Activated naive CD4-positive, alpha-beta T cell treated with anti-CD3 and anti-CD28 coated beads for 36 hours (primary cell): Measurements from ENCODE around the gene KCNJ9. TPM values are rescaled to one million over a fixed set of nuclear protein-coding genes. Genes with fewer than 3 reads are reported as not detected.

Experiments used
- CTCF ChIA-PET: fragments of 350-600 bp; sonication (Branson Sonifier 250); formaldehyde crosslinking; loops from one replicate; lab custom pipeline; 2021; ENCODE audit warnings: antibody characterized with exemption; lab: Charles Lee
- DNase-seq: peaks from one replicate; pipeline ENCODE4 v3.0.0-alpha.2; 2020
- H3K27ac Mint-ChIP-seq: one replicate; pipeline ENCODE4 v1.8.0; 2021; ENCODE audit warnings: mild to moderate bottlenecking, mixed read lengths
- H3K27me3 Mint-ChIP-seq: one replicate; pipeline ENCODE4 v1.8.0; 2021; ENCODE audit warnings: low read depth, mixed read lengths
- H3K36me3 Mint-ChIP-seq: one replicate; pipeline ENCODE4 v1.8.0; 2021; ENCODE audit warnings: low read depth, mixed read lengths
- H3K4me1 Mint-ChIP-seq: one replicate; pipeline ENCODE4 v1.8.0; 2021; ENCODE audit warnings: low read depth, mixed read lengths
- H3K4me3 Mint-ChIP-seq: one replicate; pipeline ENCODE4 v1.8.0; 2021; ENCODE audit warnings: mild to moderate bottlenecking, moderate library complexity, mixed read lengths
- H3K9me3 Mint-ChIP-seq: one replicate; pipeline ENCODE4 v1.8.0; 2021; ENCODE audit warnings: mixed read lengths
- intact Hi-C: fragments of 100-400 bp; cut with micrococcal nuclease; formaldehyde crosslinking; loops from one replicate; pipeline ENCODE4 v1.15.1; 2023
- total RNA-seq, 2 experiments: library from RNA; stranded (reverse); gene quantifications; one replicate each; pipeline ENCODE4 v1.2.3, GENCODE V29; 2021

KCNJ9 gene
- total RNA-seq, 2 experiments from 2014 or later = not detected

DNA sequence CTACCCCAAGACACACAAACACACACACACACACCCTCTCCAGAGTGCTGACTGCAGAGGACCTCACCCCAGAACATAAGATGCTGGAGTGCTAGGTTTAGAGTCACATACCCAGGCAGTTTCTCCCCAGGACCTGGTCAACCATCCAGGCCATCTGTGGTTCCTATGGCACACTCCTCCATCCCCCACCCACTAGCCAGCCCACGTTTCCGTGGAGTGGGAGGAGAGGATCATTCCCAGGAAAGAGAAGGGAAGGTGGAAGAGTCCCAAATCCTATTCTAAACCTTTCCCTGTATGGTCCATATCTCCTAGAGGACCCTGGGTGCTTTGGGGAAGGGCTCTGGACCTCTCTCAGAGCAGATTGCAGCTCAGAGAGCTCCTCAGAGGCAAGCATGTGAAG lies 1.1 kb downstream of the KCNJ9 start:
- no peak for DNase-seq
- H3K9me3 Mint-ChIP-seq = no peaks in the 10 kb centered on the region
- H3K4me3 Mint-ChIP-seq = no peak overlapping the region
- intact Hi-C loops = loop anchor here (5.0 kb wide), 1 partner anchor 285 kb away; no protein-coding TSS in a partner anchor
- no peaks in the 10 kb centered on the region for H3K36me3 Mint-ChIP-seq
- peaks cover 36% of the 10 kb centered on the region for H3K27me3 Mint-ChIP-seq
- H3K27ac Mint-ChIP-seq = no peak overlapping the region
- CTCF ChIA-PET = interaction anchor here (0.9 to 21.7 kb wide), 3 partner anchors 14 to 52 kb away, joined by 3 to 565 read pairs (median 3); no protein-coding TSS in a partner anchor
- H3K4me1 Mint-ChIP-seq = peaks cover 5% of the 10 kb centered on the region

DNA sequence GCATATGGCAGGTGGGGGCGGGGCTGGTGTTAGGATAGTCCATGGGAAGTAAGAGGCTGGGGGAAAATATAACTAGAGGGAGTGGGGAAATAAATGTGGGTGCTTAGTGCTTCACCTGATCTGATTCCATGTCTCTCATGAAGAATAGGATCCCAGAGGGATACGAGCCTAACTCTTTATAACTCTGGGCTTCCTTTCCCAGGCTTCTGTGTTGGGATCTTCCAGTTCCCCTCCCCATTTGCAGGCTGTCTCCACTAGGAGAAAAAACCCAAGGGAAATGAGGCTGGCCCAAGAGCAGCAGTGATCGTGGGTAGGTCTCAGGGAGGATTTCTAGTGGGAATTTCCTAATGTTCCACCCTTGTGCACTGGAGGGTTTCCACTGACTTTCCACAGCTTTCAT lies 1.6 kb downstream of the KCNJ9 start:
- intact Hi-C loops = loop anchor here (5.0 kb wide), 1 partner anchor 286 kb away; no protein-coding TSS in a partner anchor
- no peaks in the 10 kb centered on the region for H3K9me3 Mint-ChIP-seq
- H3K36me3 Mint-ChIP-seq = no peaks in the 10 kb centered on the region
- peaks cover 5% of the 10 kb centered on the region for H3K4me1 Mint-ChIP-seq
- no peak for DNase-seq
- CTCF ChIA-PET = interaction anchor here (21.7 kb wide), 1 partner anchor 32 kb away, joined by 565 read pairs; no protein-coding TSS in a partner anchor
- no peak overlapping the region for H3K27ac Mint-ChIP-seq
- H3K4me3 Mint-ChIP-seq = no peak overlapping the region
- peaks cover 35% of the 10 kb centered on the region for H3K27me3 Mint-ChIP-seq

DNA sequence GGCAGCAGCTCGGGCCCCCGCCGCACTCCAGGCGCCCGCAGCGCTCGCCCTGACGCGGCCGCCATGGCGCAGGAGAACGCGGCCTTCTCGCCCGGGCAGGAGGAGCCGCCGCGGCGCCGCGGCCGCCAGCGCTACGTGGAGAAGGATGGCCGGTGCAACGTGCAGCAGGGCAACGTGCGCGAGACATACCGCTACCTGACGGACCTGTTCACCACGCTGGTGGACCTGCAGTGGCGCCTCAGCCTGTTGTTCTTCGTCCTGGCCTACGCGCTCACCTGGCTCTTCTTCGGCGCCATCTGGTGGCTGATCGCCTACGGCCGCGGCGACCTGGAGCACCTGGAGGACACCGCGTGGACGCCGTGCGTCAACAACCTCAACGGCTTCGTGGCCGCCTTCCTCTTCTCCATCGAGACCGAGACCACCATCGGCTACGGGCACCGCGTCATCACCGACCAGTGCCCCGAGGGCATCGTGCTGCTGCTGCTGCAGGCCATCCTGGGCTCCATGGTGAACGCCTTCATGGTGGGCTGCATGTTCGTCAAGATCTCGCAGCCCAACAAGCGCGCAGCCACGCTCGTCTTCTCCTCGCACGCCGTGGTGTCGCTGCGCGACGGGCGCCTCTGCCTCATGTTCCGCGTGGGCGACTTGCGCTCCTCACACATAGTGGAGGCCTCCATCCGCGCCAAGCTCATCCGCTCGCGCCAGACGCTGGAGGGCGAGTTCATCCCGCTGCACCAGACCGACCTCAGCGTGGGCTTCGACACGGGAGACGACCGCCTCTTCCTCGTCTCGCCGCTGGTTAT lies 2.8 kb downstream of the KCNJ9 start:
- peaks cover 5% of the 10 kb centered on the region for H3K4me1 Mint-ChIP-seq
- H3K27ac Mint-ChIP-seq = no peak overlapping the region
- peak; percentile 86 for DNase-seq
- H3K36me3 Mint-ChIP-seq = no peaks in the 10 kb centered on the region
- H3K27me3 Mint-ChIP-seq = peaks cover 30% of the 10 kb centered on the region
- intact Hi-C loops = loop anchor here (1.0 to 5.0 kb wide), 5 partner anchors 25 to 287 kb away; partner anchors contain the start of gene PIGM
- peak overlapping the region; percentile 61 for H3K4me3 Mint-ChIP-seq
- CTCF ChIA-PET = interaction anchor here (0.9 to 21.7 kb wide), 12 partner anchors 9 to 293 kb away, joined by 3 to 565 read pairs (median 9); partner anchors contain the start of gene IGSF8
- no peaks in the 10 kb centered on the region for H3K9me3 Mint-ChIP-seq

DNA sequence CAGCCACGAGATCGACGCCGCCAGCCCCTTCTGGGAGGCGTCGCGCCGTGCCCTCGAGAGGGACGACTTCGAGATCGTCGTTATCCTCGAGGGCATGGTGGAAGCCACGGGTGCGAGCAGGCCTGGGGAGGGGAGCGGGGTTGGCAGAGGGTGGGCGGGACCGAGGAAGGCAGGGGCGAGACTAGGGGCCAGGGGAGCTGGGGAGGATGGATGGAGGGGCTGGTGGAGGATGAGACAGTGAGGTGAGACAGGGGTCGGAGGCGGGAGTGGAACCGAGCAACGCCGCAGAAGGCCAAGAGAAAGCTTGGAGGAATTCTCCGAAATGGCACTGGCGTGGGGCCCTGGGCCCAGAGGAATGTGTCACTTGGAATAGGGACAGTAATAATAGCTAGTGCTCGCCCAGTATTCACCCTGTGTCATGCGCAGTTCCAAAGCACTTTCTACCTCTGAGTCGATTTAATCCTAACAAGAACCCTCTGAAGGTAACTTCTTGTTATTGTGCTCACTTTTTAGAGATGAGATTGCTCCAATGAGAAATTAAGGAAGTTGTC lies 3.5 kb downstream of the KCNJ9 start:
- CTCF ChIA-PET = interaction anchor here (0.7 to 21.7 kb wide), 23 partner anchors 9 to 293 kb away, joined by 3 to 565 read pairs (median 5); partner anchors contain the start of gene IGSF8
- Mint-ChIP-seq H3K4me3 (no peak overlapping the region), H3K4me1 (peaks cover 5% of the 10 kb centered on the region), H3K36me3 (no peaks in the 10 kb centered on the region), H3K9me3 (no peaks in the 10 kb centered on the region), H3K27ac (no peak overlapping the region), H3K27me3 (peaks cover 24% of the 10 kb centered on the region)
- no peak for DNase-seq
- intact Hi-C loops = loop anchor here (1.0 to 5.0 kb wide), 7 partner anchors 13 to 291 kb away; partner anchors contain the start of genes IGSF8 and PIGM

- H3K4me1 Mint-ChIP-seq = peaks cover 5% of the 10 kb centered on the region
- H3K4me3 Mint-ChIP-seq = no peak overlapping the region
- no peak overlapping the region for H3K27ac Mint-ChIP-seq
- no peaks in the 10 kb centered on the region for H3K9me3 Mint-ChIP-seq
- peak; percentile 88 for DNase-seq
- H3K27me3 Mint-ChIP-seq = peaks cover 17% of the 10 kb centered on the region
- no peaks in the 10 kb centered on the region for H3K36me3 Mint-ChIP-seq
- CTCF ChIA-PET = interaction anchor here (0.5 to 21.7 kb wide), 38 partner anchors 8 to 1296 kb away, joined by 3 to 565 read pairs (median 4); partner anchors contain the start of genes IGSF8 and PEX19
- intact Hi-C loops = loop anchor here (1.0 to 2.0 kb wide), 5 partner anchors 12 to 290 kb away; partner anchors contain the start of genes IGSF8 and PIGM
These were observed 4.5 kb downstream of the KCNJ9 start for GRCh38 chr1:160085686-160086455.

- Mint-ChIP-seq H3K4me3 (no peak overlapping the region), H3K4me1 (peaks cover 5% of the 10 kb centered on the region), H3K9me3 (no peaks in the 10 kb centered on the region), H3K27ac (no peak overlapping the region), H3K36me3 (no peaks in the 10 kb centered on the region), H3K27me3 (peaks cover 13% of the 10 kb centered on the region)
- CTCF ChIA-PET = interaction anchor here (0.6 to 21.7 kb wide), 21 partner anchors 8 to 1297 kb away, joined by 3 to 565 read pairs (median 5); partner anchors contain the start of gene IGSF8
- DNase-seq = no peak
- intact Hi-C loops = no loop called here
These were observed 5.1 kb downstream of the KCNJ9 start for GRCh38 chr1:160086456-160086892.

GRCh38 chr1:160087118-160087662 lies 5.9 kb downstream of the KCNJ9 start:
- H3K27ac Mint-ChIP-seq = no peak overlapping the region
- intact Hi-C loops = no loop called here
- CTCF ChIA-PET = interaction anchor here (0.7 to 21.7 kb wide), 17 partner anchors 9 to 290 kb away, joined by 3 to 565 read pairs (median 4); partner anchors contain the start of gene IGSF8
- H3K4me3 Mint-ChIP-seq = no peak overlapping the region
- peaks cover 8% of the 10 kb centered on the region for H3K27me3 Mint-ChIP-seq
- no peaks in the 10 kb centered on the region for H3K9me3 Mint-ChIP-seq
- H3K4me1 Mint-ChIP-seq = peaks cover 5% of the 10 kb centered on the region
- no peaks in the 10 kb centered on the region for H3K36me3 Mint-ChIP-seq
- no peak for DNase-seq

GRCh38 chr1:160089883-160090282 lies 8.5 kb downstream of the KCNJ9 start:
- intact Hi-C loops = no loop called here
- Mint-ChIP-seq H3K36me3 (no peaks in the 10 kb centered on the region), H3K27ac (no peak overlapping the region)

DNA sequence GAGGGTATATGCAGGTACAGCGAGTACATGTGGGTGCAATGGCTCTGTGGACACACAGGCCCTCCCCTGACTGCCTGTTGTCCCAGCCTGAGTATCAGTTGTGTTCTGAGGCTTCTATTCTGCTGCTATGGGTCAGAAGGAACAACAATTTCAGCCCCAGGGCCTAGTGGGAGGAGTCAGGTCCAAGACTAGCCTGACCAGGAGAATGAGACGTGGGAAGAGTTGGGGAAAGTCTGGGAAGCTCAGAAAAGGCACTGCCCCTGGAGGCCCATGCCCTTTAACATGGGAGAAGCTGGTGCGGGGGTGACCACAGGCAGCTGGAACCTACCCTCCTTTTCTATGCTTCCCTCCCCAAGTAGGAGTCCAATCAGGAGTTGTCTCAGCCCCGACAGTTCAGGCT lies 9.4 kb downstream of the KCNJ9 start:
- intact Hi-C loops = no loop called here
- no peak overlapping the region for H3K4me3 Mint-ChIP-seq
- peak overlapping the region; percentile 17 for H3K27ac Mint-ChIP-seq
- no peak for DNase-seq
- no peaks in the 10 kb centered on the region for H3K36me3 Mint-ChIP-seq
- H3K9me3 Mint-ChIP-seq = no peaks in the 10 kb centered on the region
- peaks cover 14% of the 10 kb centered on the region for H3K4me1 Mint-ChIP-seq
- no peaks in the 10 kb centered on the region for H3K27me3 Mint-ChIP-seq
- CTCF ChIA-PET = interaction anchor here (4.4 to 21.7 kb wide), 2 partner anchors 12 to 40 kb away, joined by 37 to 565 read pairs; no protein-coding TSS in a partner anchor

More at GRCh38 chr1:160089883-160090282, 8.5 kb downstream of the KCNJ9 start:
- Mint-ChIP-seq H3K9me3 (no peaks in the 10 kb centered on the region), H3K4me3 (no peak overlapping the region), H3K27me3 (no peaks in the 10 kb centered on the region), H3K4me1 (peaks cover 13% of the 10 kb centered on the region)
- CTCF ChIA-PET = interaction anchor here (1.1 to 21.7 kb wide), 3 partner anchors 11 to 39 kb away, joined by 3 to 565 read pairs (median 37); no protein-coding TSS in a partner anchor
- no peak for DNase-seq

DNA sequence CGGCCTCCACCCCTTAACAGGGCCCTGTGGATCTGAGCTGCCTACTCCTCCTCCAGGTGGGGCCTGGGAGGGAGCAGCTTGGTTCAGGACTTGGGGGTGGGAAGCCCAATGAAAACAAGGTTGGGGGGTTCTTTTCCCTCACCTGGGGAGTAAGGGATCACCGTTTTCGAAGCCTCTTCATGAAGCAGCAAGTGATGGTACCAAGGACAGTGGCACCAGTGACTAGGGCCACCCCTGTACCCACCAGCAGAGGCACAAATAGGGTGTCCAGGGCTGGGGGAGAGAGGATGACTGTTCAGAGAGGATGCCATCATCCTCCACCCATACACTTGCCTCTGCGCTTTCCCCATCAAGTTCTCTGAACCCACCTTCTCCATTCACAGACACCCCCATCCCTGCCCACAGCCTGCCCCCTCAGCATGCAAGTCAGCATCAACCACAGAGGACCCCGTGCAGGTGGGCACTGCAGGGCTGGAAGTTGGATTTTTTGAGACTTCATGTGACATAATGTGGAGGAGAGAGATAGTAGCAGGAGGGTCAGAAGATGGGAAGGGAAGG lies 10.4 kb downstream of the KCNJ9 start:
- no peaks in the 10 kb centered on the region for H3K36me3 Mint-ChIP-seq
- DNase-seq = no peak
- intact Hi-C loops = no loop called here
- no peak overlapping the region for H3K27ac Mint-ChIP-seq
- H3K9me3 Mint-ChIP-seq = no peaks in the 10 kb centered on the region
- CTCF ChIA-PET = no interaction called here
- H3K27me3 Mint-ChIP-seq = no peaks in the 10 kb centered on the region
- H3K4me1 Mint-ChIP-seq = peaks cover 23% of the 10 kb centered on the region
- no peak overlapping the region for H3K4me3 Mint-ChIP-seq
